ENCODE measurements around the gene NR0B2.
"Not testable (repeated sequence)": the region's sequence is repeated elsewhere in the genome, so short reads cannot be mapped to it uniquely, and the experiment has no call there.

NR0B2 gene

DNA sequence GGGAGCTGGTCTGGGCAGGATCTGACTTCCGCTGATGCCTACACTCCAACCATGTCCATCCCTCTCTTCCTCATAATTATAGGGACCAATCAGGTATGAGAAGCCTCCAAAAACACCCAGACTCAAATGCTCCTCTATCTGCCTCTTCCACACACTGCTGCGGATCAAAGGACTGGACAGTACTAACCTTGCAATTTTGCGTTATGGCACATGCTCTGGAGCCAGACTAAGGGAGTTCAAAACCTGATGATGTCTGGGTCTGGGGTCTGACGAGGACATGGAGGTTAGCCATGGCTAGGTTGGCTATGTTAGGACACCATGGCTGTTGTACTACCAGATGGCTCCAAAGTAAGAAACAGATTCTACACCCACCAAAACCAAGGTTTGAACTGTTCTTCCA, 34.0 kb downstream of the NR0B2 start:
- TF ChIP-seq OSR1 (CRISPR knock-in tag; IDR thresholded peaks at IDR 0.05): no peak
- no peak for TF ChIP-seq GLIS3 (CRISPR knock-in tag; IDR thresholded peaks at IDR 0.05)
- TF ChIP-seq POU6F1 (CRISPR knock-in tag; IDR thresholded peaks at IDR 0.05; ENCODE audit: borderline replicate concordance, low read depth): no peak
- no peak for TF ChIP-seq ZFP30 (CRISPR knock-in tag; IDR thresholded peaks at IDR 0.05)
- TF ChIP-seq TCF4 (CRISPR knock-in tag; IDR thresholded peaks at IDR 0.05; ENCODE audit: borderline replicate concordance): no peak
- ATAC-seq: no peak

GRCh38 chr1:26877326-26877725, 36.4 kb downstream of the NR0B2 start:
- no peak for TF ChIP-seq ZNF8 (CRISPR knock-in tag; IDR thresholded peaks at IDR 0.05)
- TF ChIP-seq ZC3H10 (CRISPR knock-in tag; IDR thresholded peaks at IDR 0.05): no peak
- no peak for TF ChIP-seq OSR1 (CRISPR knock-in tag; IDR thresholded peaks at IDR 0.05)
- no peak for TF ChIP-seq ZNF70 (CRISPR knock-in tag; IDR thresholded peaks at IDR 0.05)
- TF ChIP-seq RARB (CRISPR knock-in tag; IDR thresholded peaks at IDR 0.05): no peak
- no peak for TF ChIP-seq ARNTL (CRISPR knock-in tag; IDR thresholded peaks at IDR 0.05; ENCODE audit: borderline replicate concordance, low read depth)
- TF ChIP-seq, protein P1, sequence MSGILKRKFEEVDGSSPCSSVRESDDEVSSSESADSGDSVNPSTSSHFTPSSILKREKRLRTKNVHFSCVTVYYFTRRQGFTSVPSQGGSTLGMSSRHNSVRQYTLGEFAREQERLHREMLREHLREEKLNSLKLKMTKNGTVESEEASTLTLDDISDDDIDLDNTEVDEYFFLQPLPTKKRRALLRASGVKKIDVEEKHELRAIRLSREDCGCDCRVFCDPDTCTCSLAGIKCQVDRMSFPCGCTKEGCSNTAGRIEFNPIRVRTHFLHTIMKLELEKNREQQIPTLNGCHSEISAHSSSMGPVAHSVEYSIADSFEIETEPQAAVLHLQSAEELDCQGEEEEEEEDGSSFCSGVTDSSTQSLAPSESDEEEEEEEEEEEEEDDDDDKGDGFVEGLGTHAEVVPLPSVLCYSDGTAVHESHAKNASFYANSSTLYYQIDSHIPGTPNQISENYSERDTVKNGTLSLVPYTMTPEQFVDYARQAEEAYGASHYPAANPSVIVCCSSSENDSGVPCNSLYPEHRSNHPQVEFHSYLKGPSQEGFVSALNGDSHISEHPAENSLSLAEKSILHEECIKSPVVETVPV (CRISPR knock-in tag; IDR thresholded peaks at IDR 0.05): no peak
- TF ChIP-seq ISL1 (CRISPR knock-in tag; IDR thresholded peaks at IDR 0.05): no peak
- no peak for TF ChIP-seq CSDC2 (CRISPR knock-in tag; IDR thresholded peaks at IDR 0.05)
- TF ChIP-seq, protein P2, sequence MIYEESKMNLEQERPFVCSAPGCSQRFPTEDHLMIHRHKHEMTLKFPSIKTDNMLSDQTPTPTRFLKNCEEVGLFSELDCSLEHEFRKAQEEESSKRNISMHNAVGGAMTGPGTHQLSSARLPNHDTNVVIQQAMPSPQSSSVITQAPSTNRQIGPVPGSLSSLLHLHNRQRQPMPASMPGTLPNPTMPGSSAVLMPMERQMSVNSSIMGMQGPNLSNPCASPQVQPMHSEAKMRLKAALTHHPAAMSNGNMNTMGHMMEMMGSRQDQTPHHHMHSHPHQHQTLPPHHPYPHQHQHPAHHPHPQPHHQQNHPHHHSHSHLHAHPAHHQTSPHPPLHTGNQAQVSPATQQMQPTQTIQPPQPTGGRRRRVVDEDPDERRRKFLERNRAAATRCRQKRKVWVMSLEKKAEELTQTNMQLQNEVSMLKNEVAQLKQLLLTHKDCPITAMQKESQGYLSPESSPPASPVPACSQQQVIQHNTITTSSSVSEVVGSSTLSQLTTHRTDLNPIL (CRISPR knock-in tag; IDR thresholded peaks at IDR 0.05; ENCODE audit: low read depth): no peak
- TF ChIP-seq POU6F1 (CRISPR knock-in tag; IDR thresholded peaks at IDR 0.05; ENCODE audit: borderline replicate concordance, low read depth): no peak
- TF ChIP-seq TOX (CRISPR knock-in tag; IDR thresholded peaks at IDR 0.05; ENCODE audit: borderline replicate concordance): no peak
- no peak for TF ChIP-seq BACH2 (CRISPR knock-in tag; IDR thresholded peaks at IDR 0.05; ENCODE audit: borderline replicate concordance)
- TF ChIP-seq TCF4 (CRISPR knock-in tag; IDR thresholded peaks at IDR 0.05; ENCODE audit: borderline replicate concordance): no peak
- no peak for TF ChIP-seq GLIS3 (CRISPR knock-in tag; IDR thresholded peaks at IDR 0.05)
- no peak for ATAC-seq

DNA sequence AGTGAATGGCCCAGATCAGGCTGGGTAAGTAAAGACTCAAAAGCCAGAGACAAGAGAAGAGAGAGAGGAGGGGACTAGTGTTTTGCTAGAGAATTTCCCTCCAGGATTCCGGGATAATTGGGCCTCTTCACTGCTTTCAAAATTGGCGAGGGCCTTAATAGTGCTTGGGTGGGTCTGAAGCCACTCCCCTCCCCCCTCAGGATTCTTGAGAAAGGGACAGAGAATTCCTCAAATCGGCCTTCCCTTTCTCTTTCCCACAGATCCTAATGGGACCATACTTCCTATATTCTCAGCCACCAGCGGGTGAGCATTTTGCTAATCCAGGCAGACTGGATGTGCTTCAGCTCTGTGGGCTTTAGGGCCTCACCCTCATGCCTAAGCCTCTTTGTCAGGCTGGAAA, 38.9 kb downstream of the NR0B2 start:
- no peak for ATAC-seq
- no peak for TF ChIP-seq PATZ1 (CRISPR knock-in tag; IDR thresholded peaks at IDR 0.05; ENCODE audit: borderline replicate concordance)
- TF ChIP-seq GLIS3 (CRISPR knock-in tag; IDR thresholded peaks at IDR 0.05): no peak
- TF ChIP-seq, protein P1 (CRISPR knock-in tag; IDR thresholded peaks at IDR 0.05): no peak
- TF ChIP-seq OSR1 (CRISPR knock-in tag; IDR thresholded peaks at IDR 0.05): no peak

- ATAC-seq: not testable (repeated sequence)
Observed at GRCh38 chr1:26873097-26873496, 40.7 kb downstream of the NR0B2 start.

Measured in SK-N-SH treated with all-trans-retinoic acid at 6 μM for 48 hours (cell line).